Liver (tissue), 9 donors: Measurements from ENCODE around the gene MALAT1. TPM values are rescaled to one million over a fixed set of nuclear protein-coding genes. Genes with fewer than 3 reads are reported as not detected.
A peak's percentile ranks its signal among the peaks of the same experiment; 100 is the strongest.

Experiments
- DNase-seq: peaks from one replicate; pipeline ENCODE4 v3.0.0-alpha.2; 2017; ENCODE audit warnings: low spot score
- H3K27ac ChIP-seq, 2 donors: one replicate each; pipeline ENCODE4 v1.7.0; 2013; ENCODE audit warnings: inconsistent platforms in 2 of 2, low read length in 2 of 2, control low read depth in 1 of 2, low read depth in 1 of 2, mild to moderate bottlenecking in 1 of 2
- H3K27me3 ChIP-seq, 4 donors: one replicate each; pipeline versions ENCODE4 v1.6.1 to v1.7.0; 2013; ENCODE audit warnings: low read length in 3 of 4, inconsistent platforms in 1 of 4, mild to moderate bottlenecking in 1 of 4, moderate library complexity in 1 of 4; ENCODE audit not compliant: control insufficient read depth in 4 of 4, insufficient read depth in 4 of 4
- H3K36me3 ChIP-seq, 4 donors: one replicate each; pipeline versions ENCODE4 v1.6.1 to v1.7.0; 2013; ENCODE audit warnings: low read length in 3 of 4, mild to moderate bottlenecking in 3 of 4, low read depth in 1 of 4, moderate library complexity in 1 of 4; ENCODE audit not compliant: control insufficient read depth in 4 of 4, insufficient read depth in 3 of 4
- H3K4me1 ChIP-seq, 4 donors: one replicate each; pipeline versions ENCODE4 v1.6.1 to v1.7.0; 2013; ENCODE audit warnings: low read length in 3 of 4, mild to moderate bottlenecking in 3 of 4, moderate library complexity in 1 of 4; ENCODE audit not compliant: control insufficient read depth in 4 of 4, insufficient read depth in 4 of 4
- H3K4me3 ChIP-seq, 3 donors: one replicate each; pipeline versions ENCODE4 v1.6.1 to v1.7.0; 2013; ENCODE audit warnings: low read length in 3 of 3, control low read depth in 1 of 3, low read depth in 1 of 3, mild to moderate bottlenecking in 1 of 3
- H3K9ac ChIP-seq, 2 donors: one replicate each; pipeline ENCODE4 v1.7.0; 2013; ENCODE audit warnings: low read length in 2 of 2, mild to moderate bottlenecking in 2 of 2, moderate library complexity in 2 of 2, control low read depth in 1 of 2, low read depth in 1 of 2
- H3K9me3 ChIP-seq, 4 donors: one replicate each; pipeline versions ENCODE4 v1.6.1 to v1.7.0; 2013; ENCODE audit warnings: low read length in 3 of 4; ENCODE audit not compliant: control insufficient read depth in 4 of 4
- EGR1 ChIP-seq, 2 donors: IDR thresholded peaks; 2 replicates each; pipeline ENCODE4 v1.6.1; 2016 to 2018; ENCODE audit warnings: antibody characterized with exemption in 2 of 2, low read depth in 2 of 2
- FOXA1 ChIP-seq: IDR thresholded peaks from 2 replicates; pipeline ENCODE4 v1.6.1; 2016; ENCODE audit warnings: antibody characterized with exemption
- FOXA2 ChIP-seq: IDR thresholded peaks from 2 replicates; pipeline ENCODE4 v1.6.1; 2016; ENCODE audit warnings: antibody characterized with exemption
- GABPA ChIP-seq, 2 donors: IDR thresholded peaks in 1 of 2; conservative IDR thresholded peaks in 1 of 2; 2 replicates each; pipeline ENCODE4 v1.6.1; 2016; ENCODE audit warnings: antibody characterized with exemption in 2 of 2, mild to moderate bottlenecking in 1 of 2, moderate library complexity in 1 of 2
- HNF4A ChIP-seq, 2 donors: conservative IDR thresholded peaks; 2 replicates each; pipeline ENCODE4 v1.6.1; 2016; ENCODE audit warnings: antibody characterized with exemption in 2 of 2, mild to moderate bottlenecking in 2 of 2
- HNF4G ChIP-seq: IDR thresholded peaks from 2 replicates; pipeline ENCODE4 v1.6.1; 2016; ENCODE audit warnings: antibody characterized with exemption
- JUND ChIP-seq, 2 donors: IDR thresholded peaks; 2 replicates each; pipeline ENCODE4 v1.6.1; 2016; ENCODE audit warnings: antibody characterized with exemption in 2 of 2
- RAD21 ChIP-seq, 2 donors: IDR thresholded peaks; 2 replicates each; pipeline ENCODE4 v1.6.1; 2016; ENCODE audit warnings: antibody characterized with exemption in 2 of 2, mild to moderate bottlenecking in 2 of 2
- SP1 ChIP-seq: IDR thresholded peaks from 2 replicates; pipeline ENCODE4 v1.6.1; 2018; ENCODE audit warnings: antibody characterized with exemption, mild to moderate bottlenecking
- TAF1 ChIP-seq: conservative IDR thresholded peaks from 2 replicates; pipeline ENCODE4 v1.6.1; 2016; ENCODE audit warnings: antibody characterized with exemption, mild to moderate bottlenecking
- YY1 ChIP-seq: IDR thresholded peaks from 2 replicates; pipeline ENCODE4 v1.6.1; 2016; ENCODE audit warnings: antibody characterized with exemption, mild to moderate bottlenecking
- WGBS: extraction: QIAGEN DNeasy Blood & Tissue Kit; methylation state at CpG from one replicate; pipeline ENCODE4 v1.1.7; 2013; 5-methylcytosine and 5-hydroxymethylcytosine counted together
- polyA plus RNA-seq, 2 donors: library from polyadenylated mRNA; stranded (reverse) in 1 of 2; unstranded in 1 of 2; fragments of 200-250 nt in 1 of 2; fragments of >200 nt in 1 of 2; fragmentation: Nextera tagmentation in 1 of 2; extraction: Ambion mirVana in 1 of 2; gene quantifications; one replicate each; pipeline versions ENCODE4 v1.2.1 to v1.2.3, GENCODE V29; 2013 to 2015
- total RNA-seq, 2 donors: library from RNA; depleted of rRNA; stranded (reverse); fragments of >200 nt; gene quantifications; one replicate each; pipeline ENCODE4 v1.2.3, GENCODE V29; 2014
- TF ChIP-seq, protein P1 (sequence below): IDR thresholded peaks from 2 replicates; pipeline ENCODE4 v1.6.1; 2016; ENCODE audit warnings: antibody characterized with exemption
- TF ChIP-seq, protein P2 (sequence below): IDR thresholded peaks from 2 replicates; pipeline ENCODE4 v1.6.1; 2016; ENCODE audit warnings: antibody characterized with exemption
- TF ChIP-seq, protein P3 (sequence below): IDR thresholded peaks from 2 replicates; pipeline ENCODE4 v1.6.1; 2016; ENCODE audit warnings: antibody characterized with exemption
- donor health status: healthy.
- donor health status: healthy.
- donor health status: healthy.
- donor health status: healthy.
- donor health status: healthy.

MALAT1 gene
- total and polyA plus RNA-seq, 4 donors, result 11.9 to 8,306 (median 3,778) TPM

DNA sequence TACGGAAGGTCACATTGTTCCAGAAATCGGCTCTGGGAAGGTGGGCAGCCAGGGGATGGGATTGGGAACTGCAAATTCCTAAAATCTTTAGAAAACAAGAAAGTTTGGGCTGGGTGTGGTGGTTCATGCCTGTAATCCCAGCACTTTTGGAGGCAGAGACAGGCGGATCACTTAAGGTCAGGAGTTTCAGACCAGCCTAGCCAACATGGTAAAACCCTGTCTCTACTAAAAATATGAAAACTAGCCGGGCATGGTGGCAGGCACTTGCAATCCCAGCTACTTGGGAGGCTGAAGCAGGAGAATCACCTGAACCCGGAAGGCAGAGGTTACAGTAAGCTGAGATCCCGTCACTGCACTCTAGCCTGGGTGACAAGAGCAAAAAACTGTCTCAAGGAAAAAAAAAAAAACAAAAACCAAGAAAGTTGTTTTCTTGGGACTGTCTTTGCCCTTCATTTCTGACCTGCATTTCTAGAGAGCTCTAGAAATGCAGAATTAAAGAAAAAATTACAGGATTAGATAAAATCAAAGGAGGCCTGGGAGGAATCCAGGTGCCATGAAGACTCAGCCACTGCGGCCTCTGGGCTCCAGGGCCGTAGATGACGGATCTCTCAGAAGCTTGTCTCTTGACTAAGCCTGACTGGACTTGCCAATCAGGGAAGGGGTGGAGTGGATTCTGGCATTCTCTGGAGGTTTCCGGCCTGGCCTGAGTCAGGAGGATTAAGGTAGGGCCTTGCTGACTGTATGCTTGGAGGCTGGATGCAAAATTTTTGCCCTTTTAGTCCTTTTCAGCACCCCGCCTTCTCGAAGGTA, 5.3 kb upstream of the MALAT1 start:
- no peak overlapping the region for H3K4me3 ChIP-seq
- WGBS, result 61% methylated on average over 12 of the region's 12 CpGs
- H3K9me3 ChIP-seq, result no peaks in the 10 kb centered on the region
- peak overlapping the region; percentile 10 to 81 for H3K9ac ChIP-seq
- H3K36me3 ChIP-seq, result no peaks in the 10 kb centered on the region
- no peak for TF ChIP-seq RAD21 (IDR thresholded peaks at IDR 0.05)
- no peak for TF ChIP-seq SP1
- TF ChIP-seq FOXA2, result no peak
- TF ChIP-seq YY1, result peak; percentile 40
- TF ChIP-seq, protein P1, sequence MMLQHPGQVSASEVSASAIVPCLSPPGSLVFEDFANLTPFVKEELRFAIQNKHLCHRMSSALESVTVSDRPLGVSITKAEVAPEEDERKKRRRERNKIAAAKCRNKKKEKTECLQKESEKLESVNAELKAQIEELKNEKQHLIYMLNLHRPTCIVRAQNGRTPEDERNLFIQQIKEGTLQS, result no peak
- TF ChIP-seq, protein P2, sequence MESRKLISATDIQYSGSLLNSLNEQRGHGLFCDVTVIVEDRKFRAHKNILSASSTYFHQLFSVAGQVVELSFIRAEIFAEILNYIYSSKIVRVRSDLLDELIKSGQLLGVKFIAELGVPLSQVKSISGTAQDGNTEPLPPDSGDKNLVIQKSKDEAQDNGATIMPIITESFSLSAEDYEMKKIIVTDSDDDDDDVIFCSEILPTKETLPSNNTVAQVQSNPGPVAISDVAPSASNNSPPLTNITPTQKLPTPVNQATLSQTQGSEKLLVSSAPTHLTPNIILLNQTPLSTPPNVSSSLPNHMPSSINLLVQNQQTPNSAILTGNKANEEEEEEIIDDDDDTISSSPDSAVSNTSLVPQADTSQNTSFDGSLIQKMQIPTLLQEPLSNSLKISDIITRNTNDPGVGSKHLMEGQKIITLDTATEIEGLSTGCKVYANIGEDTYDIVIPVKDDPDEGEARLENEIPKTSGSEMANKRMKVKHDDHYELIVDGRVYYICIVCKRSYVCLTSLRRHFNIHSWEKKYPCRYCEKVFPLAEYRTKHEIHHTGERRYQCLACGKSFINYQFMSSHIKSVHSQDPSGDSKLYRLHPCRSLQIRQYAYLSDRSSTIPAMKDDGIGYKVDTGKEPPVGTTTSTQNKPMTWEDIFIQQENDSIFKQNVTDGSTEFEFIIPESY, result no peak
- TF ChIP-seq HNF4A (conservative IDR thresholded peaks at IDR 0.05), result peak in 1 of 2 donors; percentile 8
- no peak for DNase-seq
- H3K4me1 ChIP-seq, result peaks cover 9 to 50% (median 28%) of the 10 kb centered on the region in 4 donors
- H3K27me3 ChIP-seq, result no peaks in the 10 kb centered on the region
- H3K27ac ChIP-seq, result peak overlapping the region; percentile 88 to 90

DNA sequence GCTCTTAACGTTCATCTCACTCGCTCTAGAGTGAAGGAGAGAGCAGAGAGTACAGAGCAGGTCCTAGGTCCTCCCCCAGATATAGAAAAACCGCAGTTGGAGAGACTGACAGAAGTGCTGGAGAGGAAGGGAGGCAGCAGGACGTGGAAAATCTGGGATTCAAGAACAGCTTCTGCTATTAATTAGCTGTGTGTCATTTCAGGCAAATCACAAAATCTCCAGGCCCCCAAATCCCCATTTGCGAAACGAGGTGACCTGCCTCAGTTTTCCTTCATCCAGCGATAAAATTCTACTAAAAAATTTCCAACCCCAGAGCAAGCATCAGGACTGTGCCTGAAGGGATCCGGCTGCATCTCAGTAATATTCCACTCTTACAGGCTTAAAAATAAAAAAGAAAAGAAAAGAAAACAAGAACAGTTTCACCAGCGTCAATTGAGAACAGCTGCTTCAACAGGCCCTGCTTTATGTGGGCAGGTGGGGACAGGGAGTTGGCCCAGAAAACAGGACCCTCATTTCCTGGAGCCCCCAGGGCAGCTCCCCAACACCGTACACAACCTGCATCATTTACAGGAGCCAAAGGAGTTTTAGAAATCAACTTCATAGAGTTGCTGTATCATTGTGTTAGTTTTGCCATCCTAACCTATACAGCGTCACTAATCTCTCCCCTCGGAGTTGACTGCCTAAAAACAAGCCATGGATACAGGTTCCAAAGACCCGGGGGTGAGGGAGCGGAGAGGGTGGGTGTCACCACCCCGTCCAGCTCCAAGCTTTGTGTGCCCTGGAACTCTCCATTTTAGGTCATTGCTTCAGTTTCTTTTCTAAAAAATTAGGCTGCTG, 2.3 kb upstream of the MALAT1 start:
- peak overlapping the region; percentile 92 to 98 for H3K27ac ChIP-seq
- DNase-seq, result peak; percentile 59

More for the DNA sequence above, 2.3 kb upstream of the MALAT1 start:
- Histone ChIP-seq H3K36me3 (peaks cover 0 to 2% (median 0%) of the 10 kb centered on the region in 4 donors), H3K4me3 (peak overlapping the region in 1 of 3 donors; percentile 29), H3K9ac (peak overlapping the region; percentile 80 to 93), H3K27me3 (no peaks in the 10 kb centered on the region), H3K9me3 (no peaks in the 10 kb centered on the region), H3K4me1 (peaks cover 9 to 37% (median 21%) of the 10 kb centered on the region in 4 donors)
- WGBS, result 64% methylated on average over 15 of the region's 15 CpGs
- TF ChIP-seq, protein P3, sequence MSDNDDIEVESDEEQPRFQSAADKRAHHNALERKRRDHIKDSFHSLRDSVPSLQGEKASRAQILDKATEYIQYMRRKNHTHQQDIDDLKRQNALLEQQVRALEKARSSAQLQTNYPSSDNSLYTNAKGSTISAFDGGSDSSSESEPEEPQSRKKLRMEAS, result no peak
- TF ChIP-seq JUND (IDR thresholded peaks at IDR 0.05), result no peak
- TF ChIP-seq SP1, result no peak
- no peak for TF ChIP-seq HNF4A (conservative IDR thresholded peaks at IDR 0.05)
- TF ChIP-seq FOXA1, result no peak
- TF ChIP-seq, protein P1, result no peak
- TF ChIP-seq YY1, result no peak
- no peak for TF ChIP-seq GABPA (IDR thresholded peaks at IDR 0.05 in 1 of 2, conservative IDR thresholded peaks at IDR 0.05 in 1 of 2)
- TF ChIP-seq TAF1, result no peak
- no peak for TF ChIP-seq EGR1 (IDR thresholded peaks at IDR 0.05; ENCODE audit: low read depth in 2 of 2)
- TF ChIP-seq RAD21 (IDR thresholded peaks at IDR 0.05), result no peak
- TF ChIP-seq HNF4G, result no peak
